C4-2B (cell line): ENCODE results near the gene RGPD8.

ENCODE experiments used
- ZFX ChIP-seq: fragments of 450-650 bp; IDR thresholded peaks from 2 replicates; pipeline ENCODE4 v1.6.1; 2017
- TF ChIP-seq, protein P1 (sequence below): fragments of 450-650 bp; conservative IDR thresholded peaks from 2 replicates; pipeline ENCODE4 v1.5.1; 2017; ENCODE audit warnings: mild to moderate bottlenecking

DNA sequence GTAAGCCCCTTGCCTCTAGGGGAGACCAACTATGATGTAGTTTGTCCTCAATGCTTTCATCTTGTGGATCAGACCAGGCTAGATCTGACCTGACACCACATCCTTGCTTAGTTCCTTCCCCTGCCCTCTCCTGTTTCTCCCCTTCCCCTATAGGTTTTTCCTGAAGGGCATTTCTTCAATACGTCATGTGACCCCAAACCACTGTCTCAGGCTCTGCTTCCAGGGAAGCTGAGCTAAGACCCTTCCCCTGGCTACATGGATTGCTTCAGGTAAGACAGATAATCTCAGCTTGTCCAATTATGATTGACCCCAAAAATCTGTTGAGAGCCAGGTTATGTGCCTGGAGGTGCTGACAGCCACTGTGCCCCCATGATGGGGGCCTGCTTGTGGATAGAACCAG lies 25.9 kb upstream of the RGPD8 start:
- TF ChIP-seq, protein P1, sequence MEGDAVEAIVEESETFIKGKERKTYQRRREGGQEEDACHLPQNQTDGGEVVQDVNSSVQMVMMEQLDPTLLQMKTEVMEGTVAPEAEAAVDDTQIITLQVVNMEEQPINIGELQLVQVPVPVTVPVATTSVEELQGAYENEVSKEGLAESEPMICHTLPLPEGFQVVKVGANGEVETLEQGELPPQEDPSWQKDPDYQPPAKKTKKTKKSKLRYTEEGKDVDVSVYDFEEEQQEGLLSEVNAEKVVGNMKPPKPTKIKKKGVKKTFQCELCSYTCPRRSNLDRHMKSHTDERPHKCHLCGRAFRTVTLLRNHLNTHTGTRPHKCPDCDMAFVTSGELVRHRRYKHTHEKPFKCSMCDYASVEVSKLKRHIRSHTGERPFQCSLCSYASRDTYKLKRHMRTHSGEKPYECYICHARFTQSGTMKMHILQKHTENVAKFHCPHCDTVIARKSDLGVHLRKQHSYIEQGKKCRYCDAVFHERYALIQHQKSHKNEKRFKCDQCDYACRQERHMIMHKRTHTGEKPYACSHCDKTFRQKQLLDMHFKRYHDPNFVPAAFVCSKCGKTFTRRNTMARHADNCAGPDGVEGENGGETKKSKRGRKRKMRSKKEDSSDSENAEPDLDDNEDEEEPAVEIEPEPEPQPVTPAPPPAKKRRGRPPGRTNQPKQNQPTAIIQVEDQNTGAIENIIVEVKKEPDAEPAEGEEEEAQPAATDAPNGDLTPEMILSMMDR = no peak
- TF ChIP-seq ZFX = no peak
